ENCODE data around the gene CPED1. TPM values are rescaled to one million over a fixed set of nuclear protein-coding genes. Genes with fewer than 3 reads are reported as not detected.

The CPED1 gene
- total RNA-seq, 2 experiments from 2014 or later, result not detected

DNA sequence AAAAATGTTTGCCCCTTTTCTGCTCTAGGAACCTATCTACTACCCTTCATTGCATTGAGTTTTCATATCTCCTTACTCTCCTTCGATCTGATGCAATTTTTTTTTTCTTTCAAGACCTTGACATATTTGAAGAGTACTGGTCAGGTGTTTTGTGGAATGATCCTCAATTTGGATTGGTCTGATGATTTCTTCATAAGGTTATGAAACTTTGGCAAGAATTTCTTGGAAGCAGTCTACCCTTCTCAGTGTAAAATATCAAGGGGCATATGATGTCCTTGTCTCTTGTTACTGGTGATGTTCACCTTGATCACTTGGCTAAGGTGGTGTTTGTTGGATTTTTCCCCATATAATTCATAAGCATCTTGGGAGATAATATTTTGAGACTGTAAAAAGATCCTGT lies 64.7 kb downstream of the CPED1 start:
- ChIA-PET POLR2A (no interaction called here), CTCF (ENCODE audit: unreplicated experiment) (no interaction called here)
- Histone ChIP-seq H4K20me1 (ENCODE audit: insufficient read depth, low read length) (no peaks in the 10 kb centered on the region), H2AFZ (ENCODE audit: low read length) (no peak overlapping the region), H3K36me3 (ENCODE audit: insufficient read depth, low read length) (no peaks in the 10 kb centered on the region), H3K4me2 (ENCODE audit: low read length) (no peak overlapping the region), H3K4me1 (ENCODE audit: insufficient read depth, low read length, poor library complexity, severe bottlenecking) (no peaks in the 10 kb centered on the region), H3K27ac (ENCODE audit: low read depth, low read length, poor library complexity, severe bottlenecking) (no peak overlapping the region), H3K4me3 (ENCODE audit: low read depth, low read length, poor library complexity, severe bottlenecking) (no peak overlapping the region), H3K79me2 (ENCODE audit: insufficient read depth, low read depth, low read length) (no peaks in the 10 kb centered on the region), H3K9me2 (ENCODE audit: insufficient read depth, low read length) (no peaks in the 10 kb centered on the region), H3K9me3 (ENCODE audit: low read length) (no peaks in the 10 kb centered on the region)
- DNase-seq (ENCODE audit: low spot score), result no peak
- BruUV-seq (replicated peaks), result no TSS peak
- TF ChIP-seq, protein P1, sequence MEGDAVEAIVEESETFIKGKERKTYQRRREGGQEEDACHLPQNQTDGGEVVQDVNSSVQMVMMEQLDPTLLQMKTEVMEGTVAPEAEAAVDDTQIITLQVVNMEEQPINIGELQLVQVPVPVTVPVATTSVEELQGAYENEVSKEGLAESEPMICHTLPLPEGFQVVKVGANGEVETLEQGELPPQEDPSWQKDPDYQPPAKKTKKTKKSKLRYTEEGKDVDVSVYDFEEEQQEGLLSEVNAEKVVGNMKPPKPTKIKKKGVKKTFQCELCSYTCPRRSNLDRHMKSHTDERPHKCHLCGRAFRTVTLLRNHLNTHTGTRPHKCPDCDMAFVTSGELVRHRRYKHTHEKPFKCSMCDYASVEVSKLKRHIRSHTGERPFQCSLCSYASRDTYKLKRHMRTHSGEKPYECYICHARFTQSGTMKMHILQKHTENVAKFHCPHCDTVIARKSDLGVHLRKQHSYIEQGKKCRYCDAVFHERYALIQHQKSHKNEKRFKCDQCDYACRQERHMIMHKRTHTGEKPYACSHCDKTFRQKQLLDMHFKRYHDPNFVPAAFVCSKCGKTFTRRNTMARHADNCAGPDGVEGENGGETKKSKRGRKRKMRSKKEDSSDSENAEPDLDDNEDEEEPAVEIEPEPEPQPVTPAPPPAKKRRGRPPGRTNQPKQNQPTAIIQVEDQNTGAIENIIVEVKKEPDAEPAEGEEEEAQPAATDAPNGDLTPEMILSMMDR (conservative IDR thresholded peaks at IDR 0.05; ENCODE audit: low read length), result no peak
- no peak for TF ChIP-seq EZH2phosphoT487 (IDR thresholded peaks at IDR 0.05; ENCODE audit: borderline replicate concordance, low read depth, low read length)
- intact Hi-C loops (cut with micrococcal nuclease; ENCODE audit: unreplicated experiment), result no loop called here

DNA sequence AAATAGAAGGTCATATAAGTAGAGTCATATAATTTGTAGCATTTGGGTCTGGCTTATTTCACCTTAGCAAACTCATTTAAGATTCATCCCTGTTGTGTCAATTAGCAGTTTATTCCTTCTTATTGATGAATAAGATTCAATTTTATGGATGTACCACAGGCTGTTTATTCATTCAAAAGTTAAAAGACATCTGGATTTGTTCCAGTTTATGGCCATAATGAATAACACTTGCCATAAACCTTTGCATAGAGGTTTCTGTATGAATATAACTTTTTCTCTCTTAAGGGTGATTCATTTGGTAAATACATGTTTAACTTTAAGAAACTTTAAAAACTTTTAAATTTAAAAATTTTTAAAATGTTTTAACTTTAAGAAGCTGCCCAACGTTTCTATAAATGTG lies 66.4 kb downstream of the CPED1 start:
- Histone ChIP-seq H3K27ac (ENCODE audit: low read depth, low read length, poor library complexity, severe bottlenecking) (no peak overlapping the region), H2AFZ (ENCODE audit: low read length) (no peak overlapping the region), H3K9me2 (ENCODE audit: insufficient read depth, low read length) (no peaks in the 10 kb centered on the region), H4K20me1 (ENCODE audit: insufficient read depth, low read length) (no peaks in the 10 kb centered on the region), H3K36me3 (ENCODE audit: insufficient read depth, low read length) (no peaks in the 10 kb centered on the region), H3K4me3 (ENCODE audit: low read depth, low read length, poor library complexity, severe bottlenecking) (no peak overlapping the region), H3K4me1 (ENCODE audit: insufficient read depth, low read length, poor library complexity, severe bottlenecking) (no peaks in the 10 kb centered on the region), H3K9me3 (ENCODE audit: low read length) (no peaks in the 10 kb centered on the region), H3K4me2 (ENCODE audit: low read length) (no peak overlapping the region), H3K79me2 (ENCODE audit: insufficient read depth, low read depth, low read length) (no peaks in the 10 kb centered on the region)
- intact Hi-C loops (cut with micrococcal nuclease; ENCODE audit: unreplicated experiment), result no loop called here
- CTCF ChIA-PET (ENCODE audit: unreplicated experiment), result no interaction called here
- POLR2A ChIA-PET, result no interaction called here
- BruUV-seq (replicated peaks), result no TSS peak
- TF ChIP-seq, protein P1 (conservative IDR thresholded peaks at IDR 0.05; ENCODE audit: low read length), result no peak
- TF ChIP-seq EZH2phosphoT487 (IDR thresholded peaks at IDR 0.05; ENCODE audit: borderline replicate concordance, low read depth, low read length), result no peak
- no peak for DNase-seq (ENCODE audit: low spot score)

DNA sequence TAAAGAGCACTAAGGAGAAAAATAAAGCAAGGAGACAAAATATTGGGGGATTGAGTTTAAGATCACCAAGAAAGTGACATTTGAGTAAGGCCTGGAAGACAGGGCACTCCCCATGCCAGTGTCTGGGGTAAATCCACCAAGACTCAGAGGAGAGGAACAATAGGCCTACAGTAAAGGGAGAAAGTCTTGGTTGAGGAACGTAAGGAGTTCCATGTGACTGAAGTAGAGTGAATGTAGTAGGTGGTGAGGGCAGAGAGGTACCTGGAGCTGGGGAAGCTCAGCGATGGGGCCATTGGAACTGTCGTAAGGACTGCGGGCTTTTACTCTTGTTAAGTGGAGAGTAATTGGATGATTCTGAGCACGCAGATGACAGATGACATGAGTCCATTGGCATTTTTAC lies 69.4 kb downstream of the CPED1 start:
- Histone ChIP-seq H3K79me2 (ENCODE audit: insufficient read depth, low read depth, low read length) (no peaks in the 10 kb centered on the region), H3K27ac (ENCODE audit: low read depth, low read length, poor library complexity, severe bottlenecking) (no peak overlapping the region), H3K4me3 (ENCODE audit: low read depth, low read length, poor library complexity, severe bottlenecking) (no peak overlapping the region), H3K36me3 (ENCODE audit: insufficient read depth, low read length) (no peaks in the 10 kb centered on the region), H3K4me2 (ENCODE audit: low read length) (no peak overlapping the region), H4K20me1 (ENCODE audit: insufficient read depth, low read length) (no peaks in the 10 kb centered on the region), H3K4me1 (ENCODE audit: insufficient read depth, low read length, poor library complexity, severe bottlenecking) (no peaks in the 10 kb centered on the region), H3K9me3 (ENCODE audit: low read length) (no peaks in the 10 kb centered on the region), H3K9me2 (ENCODE audit: insufficient read depth, low read length) (no peaks in the 10 kb centered on the region), H2AFZ (ENCODE audit: low read length) (no peak overlapping the region)
- ChIA-PET CTCF (ENCODE audit: unreplicated experiment) (interaction anchor here (0.6 kb wide), 1 partner anchor 13 kb away, joined by 3 read pairs; no protein-coding TSS in a partner anchor), POLR2A (interaction anchor here (1.0 to 1.6 kb wide), 4 partner anchors 8 to 29 kb away, joined by 3 to 8 read pairs (median 5); no protein-coding TSS in a partner anchor)
- no peak for DNase-seq (ENCODE audit: low spot score)
- BruUV-seq (replicated peaks), result no TSS peak
- TF ChIP-seq, protein P1 (conservative IDR thresholded peaks at IDR 0.05; ENCODE audit: low read length), result no peak
- TF ChIP-seq EZH2phosphoT487 (IDR thresholded peaks at IDR 0.05; ENCODE audit: borderline replicate concordance, low read depth, low read length), result no peak
- intact Hi-C loops (cut with micrococcal nuclease; ENCODE audit: unreplicated experiment), result no loop called here

Measured in OCI-LY7 (cell line).